HEK293 (cell line): ENCODE results near the gene IFI27L1.

Experiments used
- CTCF ChIA-PET: fragments of 350-600 bp; formaldehyde crosslinking; extraction: SDS; loops from one replicate; lab custom pipeline; 2021; ENCODE audit warnings: antibody characterized with exemption; lab: Yijun Ruan, JAX
- POLR2A ChIA-PET: fragments of 300-600 bp; formaldehyde crosslinking; extraction: SDS; loops from one replicate; lab custom pipeline; 2020; ENCODE audit warnings: antibody characterized with exemption, inconsistent platforms; lab: Yijun Ruan, JAX
- H3K27ac ChIP-seq: fragments of 200-500 bp; sonication (Bioruptor generic); 2 replicates; pipeline ENCODE4 v1.5.1; 2014; ENCODE audit warnings: low read depth, low read length, control low read depth, inconsistent platforms; ENCODE audit errors: extremely low read depth
- H3K36me3 ChIP-seq, 2 experiments: fragments of 200-500 bp in 1 of 2; sonication (Bioruptor generic) in 1 of 2; 1 replicate in 1 of 2; 2 replicates in 1 of 2; pipeline ENCODE4 v1.5.1; 2014 to 2017; ENCODE audit warnings: inconsistent platforms in 2 of 2, low read length in 2 of 2; ENCODE audit not compliant: control insufficient read depth in 2 of 2, insufficient read depth in 1 of 2
- H3K4me1 ChIP-seq: fragments of 200-500 bp; sonication (Bioruptor generic); 2 replicates; pipeline ENCODE4 v1.5.1; 2014; ENCODE audit warnings: mild to moderate bottlenecking, low read length, inconsistent platforms; ENCODE audit not compliant: control insufficient read depth, insufficient read depth
- H3K4me3 ChIP-seq: 2 replicates; pipeline ENCODE4 v1.5.1; 2011; ENCODE audit warnings: low read depth, mild to moderate bottlenecking, control low read depth, low read length, moderate library complexity
- H3K9me3 ChIP-seq: fragments of 200-500 bp; sonication (Bioruptor generic); 2 replicates; pipeline ENCODE4 v1.5.1; 2014; ENCODE audit warnings: low read depth, low read length, inconsistent platforms; ENCODE audit not compliant: control insufficient read depth, insufficient read depth
- ELK4 ChIP-seq: IDR thresholded peaks from 2 replicates; pipeline ENCODE4 v1.6.1; 2011; ENCODE audit warnings: mild to moderate bottlenecking, low read depth, low read length, borderline replicate concordance
- GFI1B ChIP-seq: fragments of 450-650 bp; formaldehyde crosslinking; IDR thresholded peaks from 2 replicates; pipeline ENCODE4 v1.5.1; 2016; ENCODE audit warnings: missing biosample characterization, missing genetic modification characterization
- PRDM1 ChIP-seq: fragments of 450-650 bp; formaldehyde crosslinking; IDR thresholded peaks from 2 replicates; pipeline ENCODE4; 2016; ENCODE audit warnings: missing biosample characterization, missing genetic modification characterization
- SP3 ChIP-seq: fragments of 450-650 bp; formaldehyde crosslinking; IDR thresholded peaks from 2 replicates; pipeline ENCODE4 v1.5.1; 2016; ENCODE audit warnings: missing biosample characterization, missing genetic modification characterization
- TRIM28 ChIP-seq: IDR thresholded peaks from 2 replicates; pipeline ENCODE4 v1.6.1; 2011; ENCODE audit warnings: low read length, control low read depth, borderline replicate concordance
- ZBTB26 ChIP-seq: fragments of 450-650 bp; formaldehyde crosslinking; optimal IDR thresholded peaks from 2 replicates; pipeline ENCODE3; 2016; ENCODE audit warnings: missing biosample characterization, mild to moderate bottlenecking, missing genetic modification characterization
- ZNF132 ChIP-seq: fragments of 450-650 bp; formaldehyde crosslinking; IDR thresholded peaks from 2 replicates; pipeline ENCODE4 v1.5.1; 2017; ENCODE audit warnings: missing biosample characterization, missing genetic modification characterization, borderline replicate concordance
- ZNF184 ChIP-seq: fragments of 450-650 bp; IDR thresholded peaks from 2 replicates; pipeline ENCODE4 v1.5.1; 2018; ENCODE audit warnings: missing biosample characterization, mild to moderate bottlenecking, missing genetic modification characterization
- ZNF23 ChIP-seq: fragments of 450-650 bp; formaldehyde crosslinking; IDR thresholded peaks from 2 replicates; pipeline ENCODE4 v1.5.1; 2016; ENCODE audit warnings: missing biosample characterization, missing genetic modification characterization, borderline replicate concordance
- ZNF248 ChIP-seq: fragments of 450-650 bp; formaldehyde crosslinking; IDR thresholded peaks from 2 replicates; pipeline ENCODE4 v1.5.1; 2017; ENCODE audit warnings: missing biosample characterization, missing genetic modification characterization
- ZNF26 ChIP-seq: fragments of 450-650 bp; formaldehyde crosslinking; IDR thresholded peaks from 2 replicates; pipeline ENCODE4 v1.5.1; 2016; ENCODE audit warnings: missing biosample characterization, missing genetic modification characterization
- ZNF354C ChIP-seq: fragments of 450-650 bp; formaldehyde crosslinking; IDR thresholded peaks from 2 replicates; pipeline ENCODE4 v1.5.1; 2016; ENCODE audit warnings: missing biosample characterization, missing genetic modification characterization, low read depth, borderline replicate concordance
- ZNF426 ChIP-seq: fragments of 450-650 bp; formaldehyde crosslinking; IDR thresholded peaks from 2 replicates; pipeline ENCODE4 v1.5.1; 2017; ENCODE audit warnings: missing biosample characterization, missing genetic modification characterization, mild to moderate bottlenecking, inconsistent platforms, moderate library complexity
- ZNF433 ChIP-seq: fragments of 450-650 bp; formaldehyde crosslinking; IDR thresholded peaks from 2 replicates; pipeline ENCODE4 v1.5.1; 2016; ENCODE audit warnings: missing biosample characterization, missing genetic modification characterization, low read depth
- ZNF513 ChIP-seq: fragments of 450-650 bp; IDR thresholded peaks from 2 replicates; pipeline ENCODE4 v1.5.1; 2018; ENCODE audit warnings: missing biosample characterization, missing genetic modification characterization
- ZNF521 ChIP-seq: fragments of 450-650 bp; formaldehyde crosslinking; IDR thresholded peaks from 2 replicates; pipeline ENCODE4 v1.5.1; 2017; ENCODE audit warnings: missing biosample characterization, mild to moderate bottlenecking, missing genetic modification characterization
- ZNF558 ChIP-seq: fragments of 450-650 bp; formaldehyde crosslinking; IDR thresholded peaks from 2 replicates; pipeline ENCODE4 v1.5.1; 2016; ENCODE audit warnings: missing biosample characterization, missing genetic modification characterization
- ZNF600 ChIP-seq: fragments of 450-650 bp; formaldehyde crosslinking; IDR thresholded peaks from 2 replicates; pipeline ENCODE4 v1.5.1; 2016; ENCODE audit warnings: missing biosample characterization, missing genetic modification characterization
- ZNF623 ChIP-seq: fragments of 450-650 bp; formaldehyde crosslinking; IDR thresholded peaks from 2 replicates; pipeline ENCODE4 v1.5.1; 2016; ENCODE audit warnings: missing biosample characterization, missing genetic modification characterization
- ZNF670 ChIP-seq: fragments of 450-650 bp; formaldehyde crosslinking; IDR thresholded peaks from 2 replicates; pipeline ENCODE4 v1.5.1; 2016; ENCODE audit warnings: missing biosample characterization, missing genetic modification characterization, low read depth
- ZNF701 ChIP-seq: fragments of 450-650 bp; formaldehyde crosslinking; IDR thresholded peaks from 2 replicates; pipeline ENCODE4 v1.5.1; 2016; ENCODE audit warnings: missing biosample characterization, missing genetic modification characterization
- ZNF792 ChIP-seq: fragments of 450-650 bp; formaldehyde crosslinking; IDR thresholded peaks from 2 replicates; pipeline ENCODE4 v1.5.1; 2016; ENCODE audit warnings: missing biosample characterization, missing genetic modification characterization
- ZSCAN30 ChIP-seq: fragments of 450-650 bp; IDR thresholded peaks from 2 replicates; pipeline ENCODE4 v1.5.1; 2018; ENCODE audit warnings: missing biosample characterization, mild to moderate bottlenecking, missing genetic modification characterization, moderate library complexity

The IFI27L1 gene

GRCh38 chr14:94077111-94077821, 3.8 kb upstream of the IFI27L1 start:
- peak; percentile 10; the same call in 1 of the 2 replicates for TF ChIP-seq ZNF600 (tag by site-specific recombination)
- no peak for TF ChIP-seq ZNF26 (tag by site-specific recombination)
- no peak for TF ChIP-seq ZBTB26 (tag by site-specific recombination)
- TF ChIP-seq ZNF792 (tag by site-specific recombination): no peak
- no peak for TF ChIP-seq SP3 (tag by site-specific recombination)
- TF ChIP-seq ZNF701: no peak
- peak; percentile 92 for TF ChIP-seq ZNF558
- TF ChIP-seq PRDM1 (tag by site-specific recombination): no peak
- TF ChIP-seq ZNF23 (tag by site-specific recombination): no peak
- TF ChIP-seq TRIM28: no peak
- POLR2A ChIA-PET: no interaction called here
- Histone ChIP-seq H3K27ac (no peak overlapping the region), H3K9me3 (no peaks in the 10 kb centered on the region; the same call in 1 of the 2 replicates), H3K4me3 (no peak overlapping the region), H3K4me1 (peaks cover 3% of the 10 kb centered on the region; the same call in 1 of the 2 replicates), H3K36me3 (peaks cover 3 to 48% of the 10 kb centered on the region in 2 experiments; a peak in 2 of 3 replicates)
- CTCF ChIA-PET: no interaction called here

- CTCF ChIA-PET: no interaction called here
- Histone ChIP-seq H3K4me3 (no peak overlapping the region), H3K4me1 (peaks cover 4% of the 10 kb centered on the region; the same call in 1 of the 2 replicates), H3K36me3 (peaks cover 3 to 48% of the 10 kb centered on the region in 2 experiments; a peak in 2 of 3 replicates), H3K9me3 (no peaks in the 10 kb centered on the region; the same call in 1 of the 2 replicates), H3K27ac (no peak overlapping the region)
- POLR2A ChIA-PET: no interaction called here
- TF ChIP-seq ZNF558: no peak
- no peak for TF ChIP-seq ZNF670 (tag by site-specific recombination)
- no peak for TF ChIP-seq ZNF184 (tag by site-specific recombination)
- no peak for TF ChIP-seq ZSCAN30 (tag by site-specific recombination)
- TF ChIP-seq ZNF433 (tag by site-specific recombination): no peak
- no peak for TF ChIP-seq GFI1B (tag by site-specific recombination)
- no peak for TF ChIP-seq SP3 (tag by site-specific recombination)
- no peak for TF ChIP-seq ZNF521
- no peak for TF ChIP-seq ZNF132 (tag by site-specific recombination)
- no peak for TF ChIP-seq ZNF354C (tag by site-specific recombination)
- no peak for TF ChIP-seq ZNF248 (tag by site-specific recombination)
- no peak for TF ChIP-seq ZNF623 (tag by site-specific recombination)
- no peak for TF ChIP-seq ELK4
- TF ChIP-seq ZNF513 (tag by site-specific recombination): no peak
- no peak for TF ChIP-seq ZNF426
Observed at GRCh38 chr14:94077823-94078222, 3.3 kb upstream of the IFI27L1 start.
